ENCODE data around the gene RERE.

DNA sequence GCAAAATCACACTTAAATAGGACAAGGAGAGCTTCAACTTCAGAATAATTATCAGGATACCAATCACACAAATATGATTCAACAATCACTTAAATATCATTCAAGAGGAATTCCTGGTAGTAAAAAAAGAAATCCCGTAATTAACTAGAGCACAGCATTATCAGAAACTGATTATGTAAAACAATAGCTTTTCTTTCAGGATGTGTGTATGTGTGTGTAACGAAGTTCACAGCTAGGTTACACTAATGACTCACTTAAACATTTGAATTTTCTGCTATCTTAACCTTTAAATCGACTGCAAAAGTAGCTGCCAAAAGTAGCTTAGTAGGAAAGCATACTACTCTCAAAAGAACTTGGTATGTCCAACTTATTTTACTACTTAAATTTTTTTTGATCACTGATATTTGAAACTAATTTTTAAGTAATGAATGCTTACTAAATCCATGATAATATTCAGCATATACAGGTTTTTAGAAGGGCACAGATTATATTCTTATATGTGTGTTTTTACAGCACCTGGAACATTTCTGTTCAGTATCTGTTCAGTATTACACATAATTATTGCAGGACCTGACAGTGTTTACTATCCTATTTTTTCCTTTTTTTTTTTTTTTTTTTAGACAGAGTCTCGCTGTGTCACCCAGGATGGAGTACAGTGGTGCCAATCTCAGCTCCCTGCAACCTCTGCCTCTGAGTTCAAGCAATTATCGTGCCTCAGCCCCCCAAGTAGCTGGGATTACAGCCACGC, 4.2 kb downstream of the RERE start:
- TF ChIP-seq, protein P1, sequence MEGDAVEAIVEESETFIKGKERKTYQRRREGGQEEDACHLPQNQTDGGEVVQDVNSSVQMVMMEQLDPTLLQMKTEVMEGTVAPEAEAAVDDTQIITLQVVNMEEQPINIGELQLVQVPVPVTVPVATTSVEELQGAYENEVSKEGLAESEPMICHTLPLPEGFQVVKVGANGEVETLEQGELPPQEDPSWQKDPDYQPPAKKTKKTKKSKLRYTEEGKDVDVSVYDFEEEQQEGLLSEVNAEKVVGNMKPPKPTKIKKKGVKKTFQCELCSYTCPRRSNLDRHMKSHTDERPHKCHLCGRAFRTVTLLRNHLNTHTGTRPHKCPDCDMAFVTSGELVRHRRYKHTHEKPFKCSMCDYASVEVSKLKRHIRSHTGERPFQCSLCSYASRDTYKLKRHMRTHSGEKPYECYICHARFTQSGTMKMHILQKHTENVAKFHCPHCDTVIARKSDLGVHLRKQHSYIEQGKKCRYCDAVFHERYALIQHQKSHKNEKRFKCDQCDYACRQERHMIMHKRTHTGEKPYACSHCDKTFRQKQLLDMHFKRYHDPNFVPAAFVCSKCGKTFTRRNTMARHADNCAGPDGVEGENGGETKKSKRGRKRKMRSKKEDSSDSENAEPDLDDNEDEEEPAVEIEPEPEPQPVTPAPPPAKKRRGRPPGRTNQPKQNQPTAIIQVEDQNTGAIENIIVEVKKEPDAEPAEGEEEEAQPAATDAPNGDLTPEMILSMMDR (IDR thresholded peaks at IDR 0.05): no peak
- no peak for TF ChIP-seq POLR2A (IDR thresholded peaks at IDR 0.05)

All from uterus (tissue), 2 donors.